Inferior parietal cortex (tissue), 1 donor: Measurements from ENCODE around the gene DCBLD1.
"Not testable (repeated sequence)": the region's sequence is repeated elsewhere in the genome, so short reads cannot be mapped to it uniquely, and the experiment has no call there.

ENCODE experiments used
- DNase-seq: peaks from one replicate; pipeline ENCODE4 v3.0.0-alpha.2; 2016; ENCODE audit errors: extremely low spot score

The DCBLD1 gene

GRCh38 chr6:117501722-117502121, 19.2 kb downstream of the DCBLD1 start:
- no peak for DNase-seq

DNA sequence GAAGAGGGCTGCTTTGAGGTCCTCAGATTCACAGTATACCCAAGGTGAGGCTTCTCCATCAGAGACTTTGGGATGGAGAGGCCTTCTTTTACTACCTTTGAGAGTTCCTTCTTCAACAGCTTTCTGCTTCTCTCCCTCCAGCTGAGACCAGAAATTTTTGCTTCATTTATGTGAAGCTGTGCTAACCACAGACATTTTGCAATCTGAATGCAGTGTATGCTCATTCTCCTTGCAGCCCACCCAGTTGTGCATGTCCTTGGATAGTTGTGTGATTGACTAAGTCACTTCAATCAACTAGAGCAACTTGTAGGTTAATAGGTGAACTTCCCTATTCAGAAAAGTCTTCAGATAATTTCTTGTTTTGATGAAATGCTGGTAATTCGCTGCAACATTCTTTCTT, 20.1 kb downstream of the DCBLD1 start:
- no peak for DNase-seq

DNA sequence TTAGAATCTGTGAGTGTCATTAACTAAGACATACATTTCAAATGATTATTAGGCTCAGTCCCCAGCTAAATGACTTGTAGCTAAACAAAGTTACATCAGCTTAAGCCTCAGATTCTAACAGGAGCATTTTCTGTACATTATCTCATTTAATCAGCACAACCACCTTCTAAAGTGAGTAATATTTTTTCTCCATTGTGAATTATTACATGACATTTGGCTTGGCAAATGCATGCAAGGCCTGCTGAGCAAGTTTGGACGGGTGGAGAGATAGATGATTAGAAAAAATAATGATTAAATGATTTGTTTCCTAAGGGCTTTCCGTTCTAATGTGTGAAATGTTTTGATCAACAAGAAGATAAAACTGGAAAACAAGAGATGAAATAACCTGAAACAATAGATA, 20.7 kb downstream of the DCBLD1 start:
- DNase-seq: no peak

- no peak for DNase-seq
Observed at GRCh38 chr6:117504478-117505144, 22.1 kb downstream of the DCBLD1 start.

DNA sequence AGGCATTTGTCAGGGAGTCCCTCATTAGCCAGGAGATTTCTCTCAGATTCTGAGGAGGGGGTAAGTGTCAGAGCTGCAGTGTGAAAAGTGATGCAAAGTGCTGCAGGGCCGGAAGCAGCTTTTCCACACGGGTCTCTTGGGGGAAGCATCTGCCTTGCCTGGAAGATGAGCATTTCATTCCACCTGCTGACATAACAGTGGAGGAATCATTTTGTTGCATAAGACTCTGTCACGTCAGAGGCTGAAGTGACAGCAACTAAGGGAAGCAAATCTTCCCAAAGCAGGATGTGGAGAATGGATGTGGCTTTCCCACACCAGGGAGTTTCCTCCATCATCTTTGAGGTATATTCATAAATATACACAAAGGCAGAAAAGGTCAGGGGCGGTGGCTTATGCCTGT, 22.8 kb downstream of the DCBLD1 start:
- DNase-seq: no peak

- DNase-seq: no peak
Observed at GRCh38 chr6:117506180-117506835, 23.8 kb downstream of the DCBLD1 start.

GRCh38 chr6:117506907-117507306, 24.4 kb downstream of the DCBLD1 start:
- DNase-seq: no peak

- DNase-seq: no peak
Observed at GRCh38 chr6:117508450-117508971, 26.0 kb downstream of the DCBLD1 start.

- DNase-seq: no peak
Observed at GRCh38 chr6:117509021-117509420, 26.5 kb downstream of the DCBLD1 start.

DNA sequence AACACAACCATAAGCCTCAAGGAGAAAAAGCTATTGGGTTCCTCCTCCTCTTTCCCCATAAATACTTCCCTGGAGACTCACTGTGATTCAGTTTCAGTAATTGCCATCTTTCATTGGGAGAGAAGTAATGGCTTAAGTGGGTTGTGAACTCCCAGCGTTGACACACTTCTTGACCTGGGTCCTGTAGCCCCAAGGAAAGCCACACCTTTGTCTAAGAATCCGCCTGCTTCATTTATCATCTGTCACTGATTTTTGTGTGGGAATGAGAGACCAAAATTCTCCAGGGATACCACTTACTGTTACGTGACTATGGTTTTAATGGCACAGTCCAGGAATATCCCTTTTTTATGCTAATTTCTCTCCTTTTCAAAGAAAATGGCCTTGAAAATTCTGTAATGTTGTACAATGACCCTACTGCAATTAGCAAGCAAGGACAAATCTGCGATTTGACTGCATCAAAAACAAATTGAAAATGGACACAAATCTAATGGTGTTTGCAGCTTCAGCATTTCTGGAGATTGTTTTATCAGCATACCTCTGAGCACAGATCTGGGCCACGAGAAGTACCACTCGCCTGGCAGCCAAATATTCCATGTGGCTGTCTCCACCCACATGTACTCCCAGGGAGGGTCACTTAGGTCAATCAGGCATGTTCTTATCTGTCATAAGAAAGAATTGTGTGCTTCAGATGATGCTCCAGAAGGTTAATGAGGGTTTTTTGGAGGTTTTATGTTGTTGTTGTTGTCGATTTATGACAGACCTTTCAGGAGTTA, 29.8 kb downstream of the DCBLD1 start:
- DNase-seq: no peak

- DNase-seq: no peak
Observed at GRCh38 chr6:117512987-117513573, 30.6 kb downstream of the DCBLD1 start.

DNA sequence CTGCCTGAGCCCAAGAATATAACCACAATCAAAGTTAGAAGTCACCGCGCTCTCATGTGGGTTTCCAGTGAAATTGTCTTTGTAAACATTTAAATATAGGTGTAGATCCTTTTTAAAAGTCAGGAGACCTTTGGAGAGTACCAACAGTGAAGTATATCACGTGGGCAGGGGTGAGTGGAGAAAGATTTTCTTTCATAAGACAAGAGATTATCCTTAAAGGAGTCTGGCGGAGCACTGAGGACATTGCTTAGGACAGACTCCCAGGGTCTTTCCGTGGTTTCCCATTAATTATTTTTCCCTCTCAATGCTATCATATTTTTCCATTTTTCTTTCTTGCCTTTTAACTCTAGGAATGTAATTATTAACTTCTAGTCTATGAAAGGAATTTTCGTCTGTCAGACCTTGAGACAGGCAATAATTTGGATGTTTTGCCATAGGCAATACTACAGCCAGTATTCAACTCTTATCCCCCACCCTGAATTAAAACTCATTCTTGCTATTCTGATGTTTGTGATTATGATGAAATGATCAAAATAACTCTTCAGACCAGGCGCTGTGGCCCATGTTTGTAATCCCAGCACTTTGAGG, 31.4 kb downstream of the DCBLD1 start:
- no peak for DNase-seq

DNA sequence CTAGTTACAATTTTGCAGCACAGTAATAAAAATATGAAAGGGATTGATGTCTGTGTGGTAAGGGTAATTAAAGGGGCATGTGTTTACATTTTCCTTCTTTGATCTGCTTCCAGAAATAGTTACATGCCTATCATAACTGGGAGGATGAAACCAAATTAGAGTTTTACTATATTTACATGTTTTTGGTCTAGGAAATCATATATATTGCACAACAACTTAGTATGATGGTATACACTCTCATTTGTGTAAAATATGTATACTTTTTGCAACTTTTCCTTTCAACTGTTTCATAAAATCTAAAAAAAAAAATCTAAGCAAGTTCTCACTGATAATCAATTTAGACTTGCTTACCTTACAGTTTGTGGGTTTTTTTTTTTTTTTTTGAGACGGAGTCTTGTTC, 32.2 kb downstream of the DCBLD1 start:
- no peak for DNase-seq

DNA sequence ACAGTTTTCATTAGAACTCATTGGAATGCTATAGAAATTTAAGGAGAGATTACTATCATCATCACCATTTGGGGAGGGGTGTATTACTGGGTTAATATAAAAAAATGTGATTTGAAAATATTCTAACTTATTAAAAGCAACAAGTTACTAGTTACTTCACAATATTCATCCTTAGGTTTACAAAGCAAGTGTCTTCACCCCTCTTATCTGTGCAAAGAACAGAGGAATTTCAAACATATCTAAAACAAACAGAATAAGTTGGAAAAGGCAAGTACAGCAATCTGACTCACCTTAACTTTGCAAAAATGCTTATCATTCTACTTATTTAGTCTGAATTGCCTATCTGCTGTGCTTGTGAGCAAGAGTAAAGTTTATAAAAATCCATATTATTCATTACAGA, 32.9 kb downstream of the DCBLD1 start:
- no peak for DNase-seq

- not testable (repeated sequence) for DNase-seq
Observed at GRCh38 chr6:117517995-117518394, 35.5 kb downstream of the DCBLD1 start.

GRCh38 chr6:117518870-117519269, 36.4 kb downstream of the DCBLD1 start:
- no peak for DNase-seq

DNA sequence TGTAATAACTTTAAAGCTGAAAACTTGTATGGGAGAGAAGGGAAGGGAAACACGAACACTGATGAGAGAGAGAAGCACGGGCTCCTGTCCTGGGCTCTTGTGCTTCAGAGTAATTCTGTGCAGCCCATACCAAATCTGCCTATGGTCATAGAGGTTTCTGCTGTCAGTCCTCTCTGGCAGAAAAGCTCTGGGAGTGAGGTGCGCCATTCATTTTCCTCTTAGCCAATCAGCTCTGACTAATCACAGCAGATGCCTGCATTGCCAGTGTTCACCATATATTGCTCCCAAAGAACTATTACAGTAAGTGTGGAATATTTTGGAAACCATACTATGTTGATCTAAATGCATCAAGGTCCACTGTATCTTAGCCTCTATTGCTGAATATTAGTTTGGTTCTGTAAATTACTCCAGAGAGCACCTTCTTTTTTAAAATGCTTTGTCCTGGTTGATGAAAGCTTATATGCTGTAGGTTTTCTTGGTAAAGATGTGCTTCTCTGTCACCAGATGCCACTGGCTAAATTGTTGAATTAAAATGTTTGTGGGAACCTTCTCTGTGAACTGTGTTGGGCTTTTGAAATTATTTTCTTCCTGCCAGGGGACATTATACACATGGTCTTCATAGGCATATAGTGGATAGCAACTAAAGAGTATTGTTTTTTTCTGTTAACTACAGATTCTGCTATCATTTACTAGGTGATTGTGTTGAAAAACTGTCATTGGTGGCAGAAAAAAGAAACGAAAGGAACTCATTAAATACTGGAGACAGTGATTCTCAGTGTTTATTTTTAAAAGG, 38.3 kb downstream of the DCBLD1 start:
- DNase-seq: no peak

DNA sequence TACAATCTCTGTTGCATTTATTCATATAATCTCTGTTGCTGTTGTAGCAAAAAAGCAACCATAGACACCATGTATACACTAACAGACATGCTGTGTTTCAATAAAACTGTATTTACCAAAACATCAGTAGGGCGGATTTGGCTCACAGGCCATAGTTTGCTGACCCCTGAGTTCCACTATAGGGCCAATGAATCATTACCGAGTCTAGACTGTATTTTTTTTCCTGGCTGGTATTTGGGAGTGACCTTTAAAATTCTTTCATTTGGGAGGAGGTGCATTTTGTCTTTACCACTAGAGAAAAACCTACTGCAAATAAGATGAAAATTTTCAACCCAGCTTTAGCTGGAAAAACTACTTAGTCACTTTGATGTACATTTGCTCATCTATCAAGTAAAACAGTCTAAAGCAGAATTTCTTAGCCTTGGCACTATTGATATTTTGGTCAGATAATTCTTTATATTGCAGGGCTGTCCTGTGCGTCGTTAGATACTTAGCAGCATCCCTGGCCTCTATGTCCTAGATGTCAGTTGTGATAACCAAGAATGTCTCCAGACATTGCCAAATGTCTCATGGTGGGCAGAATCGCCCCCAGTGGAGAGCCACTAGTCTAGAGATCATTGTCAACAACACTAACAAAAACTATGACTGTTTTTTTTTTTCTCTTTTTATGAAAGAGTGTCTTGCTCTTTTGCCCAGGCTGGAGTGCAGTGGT, 39.5 kb downstream of the DCBLD1 start:
- no peak for DNase-seq

DNA sequence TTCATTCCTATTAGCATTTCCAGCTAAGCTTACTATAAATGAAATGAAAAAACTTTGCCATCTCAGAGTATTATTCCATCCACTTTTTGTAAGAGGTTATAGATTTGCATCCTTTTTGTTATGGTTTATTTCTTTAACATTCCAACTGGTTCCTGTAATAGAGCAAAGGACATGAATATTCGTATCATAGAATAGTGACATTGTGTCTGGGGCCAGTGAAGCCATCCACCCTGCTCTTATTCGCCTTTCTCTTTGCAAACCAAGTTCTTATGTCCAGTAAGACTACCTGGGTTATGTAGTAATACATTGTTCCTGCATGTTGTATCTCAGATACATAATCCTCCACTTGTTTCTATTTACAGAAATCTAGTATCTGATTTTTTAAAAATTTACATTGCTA, 43.1 kb downstream of the DCBLD1 start:
- DNase-seq: no peak

DNA sequence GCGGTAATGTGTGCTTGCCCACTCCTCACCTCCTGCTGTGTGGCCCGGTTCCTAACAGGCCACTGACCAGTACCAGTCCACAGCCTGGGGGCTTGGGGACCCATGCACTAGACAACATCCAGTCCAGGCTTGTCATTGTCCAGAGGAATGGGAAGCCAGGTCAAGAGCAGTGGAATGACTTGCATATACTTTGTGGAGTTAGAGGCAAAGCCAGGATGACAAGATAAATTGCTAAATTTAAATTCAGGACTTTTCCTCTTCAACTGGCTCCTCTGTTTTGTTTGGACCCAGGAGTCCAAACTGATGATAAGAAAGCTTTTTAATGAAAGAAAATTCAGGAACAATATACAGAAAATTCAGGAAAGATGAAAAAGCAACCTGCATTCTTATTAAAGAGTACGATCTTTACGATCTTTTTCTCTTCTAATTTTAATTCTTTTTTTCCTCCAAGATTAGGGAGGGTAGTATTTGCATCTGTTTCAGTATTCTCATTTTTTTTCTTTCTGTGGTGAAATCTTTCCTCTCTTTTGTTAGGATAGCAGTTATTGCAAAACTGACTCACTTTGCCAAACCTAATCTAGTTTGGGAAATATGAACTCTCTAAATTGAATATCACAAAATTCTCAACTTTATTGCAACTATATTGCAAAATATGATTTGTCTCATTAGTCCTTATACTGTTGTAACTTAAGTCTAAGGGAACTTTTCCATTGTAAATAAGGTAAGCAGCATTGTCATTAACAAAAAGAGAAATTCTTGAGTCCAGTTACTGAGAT, 48.2 kb downstream of the DCBLD1 start:
- DNase-seq: no peak
